Muscle layer of colon (tissue), 2 donors: ENCODE data around the gene SFMBT2.

Source experiments
- H3K27ac ChIP-seq: one replicate; pipeline ENCODE4 v1.7.0; 2013; ENCODE audit warnings: low read depth, mild to moderate bottlenecking, low read length, moderate library complexity
- H3K27me3 ChIP-seq, 2 donors: one replicate each; pipeline ENCODE4 v1.7.0; 2013; ENCODE audit warnings: low read length in 2 of 2, mild to moderate bottlenecking in 2 of 2; ENCODE audit not compliant: insufficient read depth in 2 of 2, control insufficient read depth in 1 of 2
- H3K36me3 ChIP-seq: one replicate; pipeline ENCODE4 v1.7.0; 2013; ENCODE audit warnings: mild to moderate bottlenecking, low read length; ENCODE audit not compliant: insufficient read depth
- H3K4me1 ChIP-seq: one replicate; pipeline ENCODE4 v1.7.0; 2013; ENCODE audit warnings: mild to moderate bottlenecking, low read length; ENCODE audit not compliant: insufficient read depth
- H3K4me3 ChIP-seq, 2 donors: one replicate each; pipeline ENCODE4 v1.7.0; 2013; ENCODE audit warnings: low read length in 2 of 2, low read depth in 1 of 2, mild to moderate bottlenecking in 1 of 2, moderate library complexity in 1 of 2
- H3K9ac ChIP-seq: one replicate; pipeline ENCODE4 v1.7.0; 2013; ENCODE audit warnings: low read length
- H3K9me3 ChIP-seq: one replicate; pipeline ENCODE4 v1.7.0; 2013; ENCODE audit warnings: mild to moderate bottlenecking, low read length
- donor health status: abdominal sarcoma.
- donor health status: Adenocarcinoma of cecum.

Gene SFMBT2

GRCh38 chr10:7359954-7360353 lies 50.9 kb downstream of the SFMBT2 start:
- no peaks in the 10 kb centered on the region for H3K27me3 ChIP-seq
- no peak overlapping the region for H3K9ac ChIP-seq
- H3K27ac ChIP-seq, result no peak overlapping the region
- H3K4me3 ChIP-seq, result no peak overlapping the region
- H3K36me3 ChIP-seq, result no peaks in the 10 kb centered on the region
- no peaks in the 10 kb centered on the region for H3K9me3 ChIP-seq
- H3K4me1 ChIP-seq, result no peaks in the 10 kb centered on the region

- H3K4me1 ChIP-seq, result no peaks in the 10 kb centered on the region
Observed at GRCh38 chr10:7359356-7359755, 51.5 kb downstream of the SFMBT2 start.

GRCh38 chr10:7357193-7357592 lies 53.6 kb downstream of the SFMBT2 start:
- Histone ChIP-seq H3K4me3 (no peak overlapping the region), H3K9me3 (no peaks in the 10 kb centered on the region), H3K4me1 (no peaks in the 10 kb centered on the region), H3K9ac (no peak overlapping the region), H3K27ac (no peak overlapping the region), H3K36me3 (no peaks in the 10 kb centered on the region), H3K27me3 (no peaks in the 10 kb centered on the region)

More at GRCh38 chr10:7359356-7359755, 51.5 kb downstream of the SFMBT2 start:
- H3K9ac ChIP-seq, result no peak overlapping the region
- no peaks in the 10 kb centered on the region for H3K27me3 ChIP-seq
- no peaks in the 10 kb centered on the region for H3K36me3 ChIP-seq
- no peak overlapping the region for H3K27ac ChIP-seq
- H3K4me3 ChIP-seq, result no peak overlapping the region
- H3K9me3 ChIP-seq, result no peaks in the 10 kb centered on the region

- Histone ChIP-seq H3K27me3 (no peaks in the 10 kb centered on the region), H3K36me3 (no peaks in the 10 kb centered on the region), H3K27ac (no peak overlapping the region), H3K4me1 (no peaks in the 10 kb centered on the region), H3K4me3 (no peak overlapping the region), H3K9ac (no peak overlapping the region), H3K9me3 (no peaks in the 10 kb centered on the region)
Observed at GRCh38 chr10:7354330-7355047, 56.3 kb downstream of the SFMBT2 start.

- Histone ChIP-seq H3K27ac (no peak overlapping the region), H3K4me1 (no peaks in the 10 kb centered on the region)
Observed at GRCh38 chr10:7351894-7352293, 58.9 kb downstream of the SFMBT2 start.

GRCh38 chr10:7350541-7351195 lies 60.2 kb downstream of the SFMBT2 start:
- Histone ChIP-seq H3K4me1 (no peaks in the 10 kb centered on the region), H3K27ac (no peak overlapping the region), H3K9ac (no peak overlapping the region), H3K4me3 (no peak overlapping the region), H3K36me3 (no peaks in the 10 kb centered on the region), H3K9me3 (no peaks in the 10 kb centered on the region), H3K27me3 (no peaks in the 10 kb centered on the region)

More at GRCh38 chr10:7351894-7352293, 58.9 kb downstream of the SFMBT2 start:
- Histone ChIP-seq H3K27me3 (no peaks in the 10 kb centered on the region), H3K4me3 (no peak overlapping the region), H3K9me3 (no peaks in the 10 kb centered on the region), H3K36me3 (no peaks in the 10 kb centered on the region), H3K9ac (no peak overlapping the region)

- no peak overlapping the region for H3K27ac ChIP-seq
- no peak overlapping the region for H3K4me3 ChIP-seq
- no peaks in the 10 kb centered on the region for H3K36me3 ChIP-seq
- no peaks in the 10 kb centered on the region for H3K4me1 ChIP-seq
- H3K27me3 ChIP-seq, result no peaks in the 10 kb centered on the region
- no peak overlapping the region for H3K9ac ChIP-seq
- no peaks in the 10 kb centered on the region for H3K9me3 ChIP-seq
Observed at GRCh38 chr10:7345717-7346116, 65.1 kb downstream of the SFMBT2 start.

- H3K36me3 ChIP-seq, result no peaks in the 10 kb centered on the region
- no peaks in the 10 kb centered on the region for H3K27me3 ChIP-seq
- no peaks in the 10 kb centered on the region for H3K4me1 ChIP-seq
- H3K9me3 ChIP-seq, result no peaks in the 10 kb centered on the region
- H3K27ac ChIP-seq, result no peak overlapping the region
- H3K9ac ChIP-seq, result no peak overlapping the region
- H3K4me3 ChIP-seq, result no peak overlapping the region
Observed at GRCh38 chr10:7343040-7343439, 67.8 kb downstream of the SFMBT2 start.

GRCh38 chr10:7340179-7340874 lies 70.5 kb downstream of the SFMBT2 start:
- Histone ChIP-seq H3K4me3 (no peak overlapping the region), H3K27me3 (no peaks in the 10 kb centered on the region), H3K9ac (no peak overlapping the region), H3K9me3 (no peaks in the 10 kb centered on the region), H3K36me3 (no peaks in the 10 kb centered on the region), H3K27ac (no peak overlapping the region), H3K4me1 (no peaks in the 10 kb centered on the region)

- H3K4me3 ChIP-seq, result no peak overlapping the region
- no peaks in the 10 kb centered on the region for H3K27me3 ChIP-seq
- H3K27ac ChIP-seq, result no peak overlapping the region
- H3K4me1 ChIP-seq, result no peaks in the 10 kb centered on the region
- H3K9me3 ChIP-seq, result no peaks in the 10 kb centered on the region
- no peaks in the 10 kb centered on the region for H3K36me3 ChIP-seq
- H3K9ac ChIP-seq, result no peak overlapping the region
Observed at GRCh38 chr10:7339510-7339909, 71.3 kb downstream of the SFMBT2 start.

- H3K4me1 ChIP-seq, result no peaks in the 10 kb centered on the region
- no peaks in the 10 kb centered on the region for H3K9me3 ChIP-seq
- H3K9ac ChIP-seq, result no peak overlapping the region
- H3K36me3 ChIP-seq, result no peaks in the 10 kb centered on the region
- H3K4me3 ChIP-seq, result no peak overlapping the region
- no peak overlapping the region for H3K27ac ChIP-seq
- H3K27me3 ChIP-seq, result no peaks in the 10 kb centered on the region
Observed at GRCh38 chr10:7338469-7338868, 72.4 kb downstream of the SFMBT2 start.
